H9 (cell line): Measurements from ENCODE around the gene PPP1R13L. TPM values are rescaled to one million over a fixed set of nuclear protein-coding genes. Genes with fewer than 3 reads are reported as not detected.

ENCODE experiments used
- DNase-seq: peaks from one replicate; pipeline ENCODE4 v3.0.0-alpha.2; 2017
- H2AFZ ChIP-seq: one replicate; pipeline ENCODE4 v1.6.1; 2013; ENCODE audit warnings: mild to moderate bottlenecking, low read length, control low read depth, moderate library complexity
- H2AK5ac ChIP-seq: 2 replicates; pipeline ENCODE4 v1.6.1; 2013; ENCODE audit warnings: low read length, control low read depth, mixed read lengths; ENCODE audit not compliant: insufficient read length
- H2BK120ac ChIP-seq: one replicate; pipeline ENCODE4 v1.6.1; 2013; ENCODE audit warnings: low read depth, mild to moderate bottlenecking, low read length, control low read depth, inconsistent platforms; ENCODE audit not compliant: poor library complexity, severe bottlenecking
- H2BK12ac ChIP-seq: 2 replicates; pipeline ENCODE4 v1.6.1; 2013; ENCODE audit warnings: low read length, control low read depth, mixed read lengths, low read depth; ENCODE audit not compliant: insufficient read length
- H2BK15ac ChIP-seq: 2 replicates; pipeline ENCODE4 v1.6.1; 2013; ENCODE audit warnings: low read depth, low read length, control low read depth
- H2BK20ac ChIP-seq: one replicate; pipeline ENCODE4 v1.6.1; 2013; ENCODE audit warnings: low read depth, mild to moderate bottlenecking, low read length, control low read depth, inconsistent platforms; ENCODE audit not compliant: poor library complexity, severe bottlenecking
- H2BK5ac ChIP-seq: 2 replicates; pipeline ENCODE4 v1.6.1; 2013; ENCODE audit warnings: low read length, control low read depth, mixed read lengths; ENCODE audit not compliant: insufficient read length
- H3K14ac ChIP-seq: 2 replicates; pipeline ENCODE4 v1.6.1; 2013; ENCODE audit warnings: low read length, control low read depth; ENCODE audit not compliant: insufficient read depth
- H3K18ac ChIP-seq: 2 replicates; pipeline ENCODE4 v1.6.1; 2013; ENCODE audit warnings: low read depth, mild to moderate bottlenecking, mixed read lengths, low read length, control low read depth; ENCODE audit not compliant: insufficient read length
- H3K23ac ChIP-seq: 2 replicates; pipeline ENCODE4 v1.6.1; 2013; ENCODE audit warnings: low read length, control low read depth, mixed read lengths, low read depth; ENCODE audit not compliant: insufficient read length
- H3K23me2 ChIP-seq: 2 replicates; pipeline ENCODE4 v1.6.1; 2013; ENCODE audit warnings: low read depth, mild to moderate bottlenecking, mixed read lengths, low read length, control low read depth; ENCODE audit not compliant: insufficient read length, poor library complexity, severe bottlenecking
- H3K27ac ChIP-seq: 2 replicates; pipeline ENCODE4 v1.5.1; 2013; ENCODE audit warnings: low read length, control low read depth, mixed read lengths, low read depth; ENCODE audit not compliant: insufficient read length
- H3K27me3 ChIP-seq: 2 replicates; pipeline ENCODE4 v1.6.1; 2013; ENCODE audit warnings: low read length, control low read depth, inconsistent platforms; ENCODE audit not compliant: insufficient read depth
- H3K4ac ChIP-seq: 2 replicates; pipeline ENCODE4 v1.6.1; 2013; ENCODE audit warnings: low read depth, mild to moderate bottlenecking, control low read depth, inconsistent platforms, low read length, moderate library complexity
- H3K4me1 ChIP-seq: 2 replicates; pipeline ENCODE4 v1.6.1; 2013; ENCODE audit warnings: low read length, control low read depth, inconsistent platforms; ENCODE audit not compliant: insufficient read depth
- H3K4me2 ChIP-seq: 2 replicates; pipeline ENCODE4 v1.6.1; 2013; ENCODE audit warnings: low read length, control low read depth, mixed read lengths; ENCODE audit not compliant: insufficient read length, insufficient read depth
- H3K56ac ChIP-seq: 2 replicates; pipeline ENCODE4 v1.6.1; 2013; ENCODE audit warnings: low read depth, mild to moderate bottlenecking, mixed read lengths, low read length, control low read depth; ENCODE audit not compliant: insufficient read length
- H3K79me1 ChIP-seq: 2 replicates; pipeline ENCODE4 v1.6.1; 2013; ENCODE audit warnings: low read depth, mild to moderate bottlenecking, moderate library complexity, low read length, control low read depth, inconsistent platforms; ENCODE audit not compliant: insufficient read depth, poor library complexity, severe bottlenecking
- H3K79me2 ChIP-seq: 2 replicates; pipeline ENCODE4 v1.6.1; 2013; ENCODE audit warnings: low read length, control low read depth, inconsistent platforms; ENCODE audit not compliant: insufficient read depth
- H3K9ac ChIP-seq: 2 replicates; pipeline ENCODE4 v1.6.1; 2013; ENCODE audit warnings: low read length, control low read depth, mixed read lengths; ENCODE audit not compliant: insufficient read length; ENCODE audit errors: extremely low read depth
- H3K9me3 ChIP-seq: one replicate; pipeline ENCODE4 v1.6.1; 2013; ENCODE audit warnings: low read depth, low read length, inconsistent platforms; ENCODE audit not compliant: control insufficient read depth
- H3T11ph ChIP-seq: one replicate; pipeline ENCODE4 v1.6.1; 2013; ENCODE audit warnings: mild to moderate bottlenecking, low read length, control low read depth, inconsistent platforms
- H4K20me1 ChIP-seq: one replicate; pipeline ENCODE4 v1.6.1; 2013; ENCODE audit not compliant: control insufficient read depth, insufficient read length, insufficient read depth
- H4K5ac ChIP-seq: 2 replicates; pipeline ENCODE4 v1.6.1; 2013; ENCODE audit warnings: low read depth, mild to moderate bottlenecking, mixed read lengths, low read length, control low read depth; ENCODE audit not compliant: insufficient read length
- H4K8ac ChIP-seq: replicated peaks from 2 replicates; pipeline ENCODE4 v1.6.1; 2013; ENCODE audit warnings: low read length, control low read depth, mixed read lengths, low read depth; ENCODE audit not compliant: insufficient read length
- H4K91ac ChIP-seq: 2 replicates; pipeline ENCODE4 v1.6.1; 2013; ENCODE audit warnings: low read depth, mild to moderate bottlenecking, moderate library complexity, mixed read lengths, low read length, control low read depth; ENCODE audit not compliant: insufficient read length
- H3K27ac Mint-ChIP-seq, 3 experiments: 2 replicates in 2 of 3; 3 replicates in 1 of 3; pipeline ENCODE4 v1.8.0; 2020 to 2021; ENCODE audit warnings: mixed read lengths in 3 of 3, mild to moderate bottlenecking in 1 of 3, moderate library complexity in 1 of 3
- H3K27me3 Mint-ChIP-seq: 2 replicates; pipeline ENCODE4 v1.8.0; 2021; ENCODE audit warnings: low read depth, mild to moderate bottlenecking, moderate library complexity, mixed read lengths
- H3K36me3 Mint-ChIP-seq, 3 experiments: 2 replicates in 2 of 3; 3 replicates in 1 of 3; pipeline ENCODE4 v1.8.0; 2020 to 2021; ENCODE audit warnings: low read depth in 3 of 3, mixed read lengths in 3 of 3; ENCODE audit not compliant: insufficient read depth in 1 of 3
- H3K4me1 Mint-ChIP-seq, 2 experiments: 2 replicates each; pipeline ENCODE4 v1.8.0; 2020; ENCODE audit warnings: mixed read lengths in 2 of 2
- H3K4me3 Mint-ChIP-seq, 2 experiments: 2 replicates in 1 of 2; 3 replicates in 1 of 2; pipeline ENCODE4 v1.8.0; 2020 to 2021; ENCODE audit warnings: mild to moderate bottlenecking in 2 of 2, mixed read lengths in 2 of 2, moderate library complexity in 1 of 2
- H3K9me3 Mint-ChIP-seq, 2 experiments: 2 replicates in 1 of 2; 3 replicates in 1 of 2; pipeline ENCODE4 v1.8.0; 2020; ENCODE audit warnings: mild to moderate bottlenecking in 2 of 2, mixed read lengths in 2 of 2, moderate library complexity in 1 of 2
- WGBS: extraction: QIAGEN DNeasy Blood & Tissue Kit; methylation state at CpG from one replicate; pipeline ENCODE4 v1.1.7; 2013; ENCODE audit warnings: missing lambda C conversion rate, low lambda C conversion rate, mixed read lengths; ENCODE audit not compliant: insufficient read length; ENCODE audit errors: extremely low coverage; 5-methylcytosine and 5-hydroxymethylcytosine counted together
- total RNA-seq: library from RNA; stranded (reverse); gene quantifications from 2 replicates; pipeline ENCODE4 v1.2.1, GENCODE V29; 2021
- TF ChIP-seq, protein P1 (sequence below): fragments of 200-600 bp; sonication (generic); conservative IDR thresholded peaks from 3 replicates; pipeline ENCODE4 v1.8.0; 2021; ENCODE audit warnings: antibody characterized with exemption, mild to moderate bottlenecking

Gene PPP1R13L
- total RNA-seq, 1 experiment from 2014 or later, result 42.6 TPM

DNA sequence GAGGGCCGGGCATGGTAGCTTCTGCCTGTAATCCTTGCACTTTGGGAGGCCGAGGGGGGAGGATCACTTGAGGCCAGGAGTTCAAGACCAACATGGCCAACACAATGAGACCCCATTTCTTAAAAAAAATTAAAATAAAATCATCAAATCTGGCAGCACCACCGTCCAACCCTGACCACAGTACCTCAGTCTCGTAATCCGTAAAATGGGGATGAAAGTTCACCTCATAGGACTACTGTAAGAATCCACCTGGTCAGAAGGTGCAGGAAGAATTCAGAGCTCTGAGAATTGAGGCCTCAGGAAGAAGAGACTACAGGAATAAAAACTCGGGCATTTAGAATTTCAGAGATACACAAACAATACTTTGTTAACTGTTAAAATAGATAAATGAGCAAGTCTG lies 3.1 kb downstream of the PPP1R13L start:
- Histone ChIP-seq H3K4ac (no peak overlapping the region), H2BK5ac (no peak overlapping the region), H3K27me3 (no peaks in the 10 kb centered on the region; the same call in 1 of the 2 replicates), H2BK15ac (no peak overlapping the region), H2AK5ac (no peak overlapping the region), H3K79me1 (no peaks in the 10 kb centered on the region), H3K9ac (no peak overlapping the region), H3K27ac (no peak overlapping the region), H3K79me2 (no peaks in the 10 kb centered on the region; the same call in 1 of the 2 replicates), H3K23me2 (peaks cover 20% of the 10 kb centered on the region), H3K56ac (no peak overlapping the region), H3T11ph (no peak overlapping the region), H2BK20ac (no peak overlapping the region), H4K20me1 (no peaks in the 10 kb centered on the region), H3K23ac (no peak overlapping the region), H2BK12ac (no peak overlapping the region), H4K8ac (no peak overlapping the region), H4K5ac (no peak overlapping the region), H3K9me3 (no peaks in the 10 kb centered on the region), H2AFZ (no peak overlapping the region), H3K4me1 (peaks cover 7% of the 10 kb centered on the region; the same call in 1 of the 2 replicates), H3K4me2 (no peak overlapping the region), H4K91ac (no peak overlapping the region), H3K14ac (no peak overlapping the region), H2BK120ac (no peak overlapping the region), H3K18ac (no peak overlapping the region)
- no peak for DNase-seq
- Mint-ChIP-seq H3K27me3 (peaks cover 6% of the 10 kb centered on the region), H3K4me3 (peak overlapping the region in 1 of 2 experiments; percentile 68; a peak in 1 of 5 replicates), H3K27ac (no peak overlapping the region), H3K36me3 (peaks cover 0 to 4% (median 2%) of the 10 kb centered on the region in 3 experiments; a peak in 3 of 7 replicates), H3K4me1 (peaks cover 24 to 33% of the 10 kb centered on the region in 2 experiments), H3K9me3 (no peaks in the 10 kb centered on the region; a peak in 1 of 5 replicates)
- WGBS, result no CpG with 5 or more reads among the region's 6 CpGs
- TF ChIP-seq, protein P1, sequence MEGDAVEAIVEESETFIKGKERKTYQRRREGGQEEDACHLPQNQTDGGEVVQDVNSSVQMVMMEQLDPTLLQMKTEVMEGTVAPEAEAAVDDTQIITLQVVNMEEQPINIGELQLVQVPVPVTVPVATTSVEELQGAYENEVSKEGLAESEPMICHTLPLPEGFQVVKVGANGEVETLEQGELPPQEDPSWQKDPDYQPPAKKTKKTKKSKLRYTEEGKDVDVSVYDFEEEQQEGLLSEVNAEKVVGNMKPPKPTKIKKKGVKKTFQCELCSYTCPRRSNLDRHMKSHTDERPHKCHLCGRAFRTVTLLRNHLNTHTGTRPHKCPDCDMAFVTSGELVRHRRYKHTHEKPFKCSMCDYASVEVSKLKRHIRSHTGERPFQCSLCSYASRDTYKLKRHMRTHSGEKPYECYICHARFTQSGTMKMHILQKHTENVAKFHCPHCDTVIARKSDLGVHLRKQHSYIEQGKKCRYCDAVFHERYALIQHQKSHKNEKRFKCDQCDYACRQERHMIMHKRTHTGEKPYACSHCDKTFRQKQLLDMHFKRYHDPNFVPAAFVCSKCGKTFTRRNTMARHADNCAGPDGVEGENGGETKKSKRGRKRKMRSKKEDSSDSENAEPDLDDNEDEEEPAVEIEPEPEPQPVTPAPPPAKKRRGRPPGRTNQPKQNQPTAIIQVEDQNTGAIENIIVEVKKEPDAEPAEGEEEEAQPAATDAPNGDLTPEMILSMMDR, result no peak
